ENCODE measurements around the gene FIP1L1.

FIP1L1 gene

DNA sequence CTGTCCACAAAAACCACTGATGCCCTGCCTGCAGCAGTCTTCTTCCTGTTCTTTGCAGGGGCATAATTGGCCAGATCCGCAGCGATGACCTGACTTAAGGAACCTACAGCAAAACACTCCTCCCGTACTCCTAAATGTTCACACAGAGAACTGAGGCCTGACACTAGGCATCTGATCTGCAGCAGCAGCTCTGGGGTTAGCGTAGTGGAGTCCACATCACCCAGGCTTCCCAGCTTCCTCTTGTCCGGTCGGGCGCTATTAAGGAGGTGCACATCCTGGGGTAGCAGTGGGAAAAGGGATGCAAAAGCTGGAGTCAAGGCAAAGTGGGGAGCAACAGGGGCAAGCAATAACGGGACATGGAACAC, 12.3 kb upstream of the FIP1L1 start:
- TF ChIP-seq, protein P1, sequence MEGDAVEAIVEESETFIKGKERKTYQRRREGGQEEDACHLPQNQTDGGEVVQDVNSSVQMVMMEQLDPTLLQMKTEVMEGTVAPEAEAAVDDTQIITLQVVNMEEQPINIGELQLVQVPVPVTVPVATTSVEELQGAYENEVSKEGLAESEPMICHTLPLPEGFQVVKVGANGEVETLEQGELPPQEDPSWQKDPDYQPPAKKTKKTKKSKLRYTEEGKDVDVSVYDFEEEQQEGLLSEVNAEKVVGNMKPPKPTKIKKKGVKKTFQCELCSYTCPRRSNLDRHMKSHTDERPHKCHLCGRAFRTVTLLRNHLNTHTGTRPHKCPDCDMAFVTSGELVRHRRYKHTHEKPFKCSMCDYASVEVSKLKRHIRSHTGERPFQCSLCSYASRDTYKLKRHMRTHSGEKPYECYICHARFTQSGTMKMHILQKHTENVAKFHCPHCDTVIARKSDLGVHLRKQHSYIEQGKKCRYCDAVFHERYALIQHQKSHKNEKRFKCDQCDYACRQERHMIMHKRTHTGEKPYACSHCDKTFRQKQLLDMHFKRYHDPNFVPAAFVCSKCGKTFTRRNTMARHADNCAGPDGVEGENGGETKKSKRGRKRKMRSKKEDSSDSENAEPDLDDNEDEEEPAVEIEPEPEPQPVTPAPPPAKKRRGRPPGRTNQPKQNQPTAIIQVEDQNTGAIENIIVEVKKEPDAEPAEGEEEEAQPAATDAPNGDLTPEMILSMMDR (IDR thresholded peaks at IDR 0.05), result no peak

DNA sequence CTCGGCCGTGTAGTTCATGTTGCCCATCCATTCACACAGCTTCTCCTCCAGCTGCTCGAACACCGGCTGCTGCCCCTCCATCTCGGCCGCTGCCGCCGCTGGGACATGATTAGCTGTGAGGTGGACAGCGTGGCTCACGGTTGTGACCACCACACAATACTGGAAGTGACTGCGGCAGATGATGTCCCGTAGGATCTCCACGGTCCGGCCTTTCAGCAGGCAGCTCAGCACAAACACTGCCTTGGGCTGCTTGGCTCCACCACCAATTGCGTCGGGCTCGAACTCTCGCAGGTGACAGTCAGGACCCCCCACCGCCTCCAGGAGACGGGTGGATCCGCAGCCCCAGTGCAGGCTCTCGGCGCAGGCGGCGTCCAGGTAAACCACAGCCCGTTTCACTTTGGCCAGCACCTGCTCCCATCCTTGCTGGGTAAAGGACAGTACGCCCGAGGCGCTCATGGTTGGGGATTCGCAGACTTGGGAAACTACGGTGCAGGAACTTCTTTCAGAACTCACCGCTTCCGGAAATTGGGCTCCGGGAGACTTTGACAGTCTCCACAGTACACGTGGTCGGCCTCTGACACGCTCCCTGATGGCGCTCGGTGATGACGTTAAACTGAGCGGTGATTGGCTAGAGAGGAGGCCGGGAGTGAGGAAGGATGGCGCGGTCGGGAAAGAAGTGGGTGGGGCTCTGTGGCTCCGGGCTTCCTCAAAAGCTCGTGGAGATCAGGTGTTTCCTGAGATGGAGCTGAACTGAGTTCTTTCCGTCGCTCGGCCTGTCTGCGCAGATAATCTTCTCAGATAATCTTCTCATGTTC, 11.7 kb upstream of the FIP1L1 start, which contains the start of gene SCFD2:
Gene SCFD2, minus strand, starts transcription at position 576 of the 815 bp plus-strand sequence.
- peaks cover 20 to 21% of the 10 kb centered on the region in 2 experiments for H3K4me1 ChIP-seq (ENCODE audit: control insufficient read depth in 1 of 2, insufficient read depth in 1 of 2, low read depth in 1 of 2, low read length in 1 of 2)
- H3K9me3 ChIP-seq, result no peaks in the 10 kb centered on the region
- peak within 1 kb of the TSS; percentile 66 for H3K27ac ChIP-seq
- peak within 1 kb of the TSS; percentile 67 to 86 for H3K4me3 ChIP-seq (ENCODE audit: low read depth in 1 of 2, low read length in 1 of 2)
- TF ChIP-seq, protein P1 (IDR thresholded peaks at IDR 0.05), result no peak
- H3K36me3 ChIP-seq, result no peaks in the 10 kb centered on the region
- H3K27me3 ChIP-seq, result peaks cover 17% of the 10 kb centered on the region

More for the DNA sequence above, 12.3 kb upstream of the FIP1L1 start:
- no peaks in the 10 kb centered on the region for H3K36me3 ChIP-seq
- no peak overlapping the region for H3K27ac ChIP-seq
- H3K4me3 ChIP-seq (ENCODE audit: low read depth in 1 of 2, low read length in 1 of 2), result peak overlapping the region; percentile 67 to 86
- peaks cover 20 to 21% of the 10 kb centered on the region in 2 experiments for H3K4me1 ChIP-seq (ENCODE audit: control insufficient read depth in 1 of 2, insufficient read depth in 1 of 2, low read depth in 1 of 2, low read length in 1 of 2)
- H3K9me3 ChIP-seq, result no peaks in the 10 kb centered on the region
- peaks cover 17% of the 10 kb centered on the region for H3K27me3 ChIP-seq

DNA sequence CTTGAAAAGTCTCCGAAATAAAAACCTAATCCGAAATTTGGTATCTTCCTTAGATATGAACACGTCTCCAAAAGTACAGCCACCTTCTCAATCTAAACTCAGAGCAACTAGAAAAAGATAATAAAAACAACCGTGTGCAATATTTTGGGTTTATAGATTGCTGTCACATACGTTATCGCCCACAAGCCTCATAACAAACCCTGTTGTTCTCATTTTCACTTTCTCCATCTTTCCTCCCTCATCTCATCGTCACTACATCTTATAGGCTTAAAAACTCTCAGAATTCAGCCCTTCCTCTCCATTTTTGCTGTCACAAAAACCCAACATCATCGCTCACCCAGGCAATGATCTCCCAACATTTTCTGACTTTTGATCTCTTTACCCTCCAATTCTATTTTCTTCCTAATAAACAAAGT, 11.1 kb upstream of the FIP1L1 start:
- peak overlapping the region; percentile 66 for H3K27ac ChIP-seq
- H3K9me3 ChIP-seq, result no peaks in the 10 kb centered on the region
- peaks cover 20 to 21% of the 10 kb centered on the region in 2 experiments for H3K4me1 ChIP-seq (ENCODE audit: control insufficient read depth in 1 of 2, insufficient read depth in 1 of 2, low read depth in 1 of 2, low read length in 1 of 2)
- H3K4me3 ChIP-seq (ENCODE audit: low read depth in 1 of 2, low read length in 1 of 2), result peak overlapping the region; percentile 67 to 86
- peaks cover 17% of the 10 kb centered on the region for H3K27me3 ChIP-seq
- no peaks in the 10 kb centered on the region for H3K36me3 ChIP-seq
- TF ChIP-seq, protein P1 (IDR thresholded peaks at IDR 0.05), result no peak

DNA sequence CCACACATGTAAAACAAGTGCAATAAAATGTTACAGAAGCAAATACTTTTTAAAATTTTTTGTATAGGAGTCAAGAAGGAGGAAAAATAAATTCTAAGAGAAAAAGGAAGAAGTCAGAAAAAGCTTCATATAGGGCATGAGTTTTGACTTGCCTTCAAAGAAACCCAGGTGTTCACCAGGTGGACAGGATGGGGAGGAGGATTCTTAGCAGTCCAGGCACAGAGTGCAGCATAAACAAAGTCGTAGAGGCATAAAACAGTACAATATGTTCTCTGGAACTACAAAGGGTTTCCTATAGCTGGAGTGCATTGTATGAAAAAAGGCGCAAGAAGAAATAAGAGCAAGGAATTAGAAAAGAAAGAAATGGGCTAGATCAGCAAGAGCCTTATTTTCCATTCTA, 9.7 kb upstream of the FIP1L1 start:
- Histone ChIP-seq H3K27me3 (peaks cover 17% of the 10 kb centered on the region), H3K4me1 (ENCODE audit: control insufficient read depth in 1 of 2, insufficient read depth in 1 of 2, low read depth in 1 of 2, low read length in 1 of 2) (peaks cover 20 to 21% of the 10 kb centered on the region in 2 experiments), H3K9me3 (no peaks in the 10 kb centered on the region), H3K27ac (no peak overlapping the region), H3K4me3 (ENCODE audit: low read depth in 1 of 2, low read length in 1 of 2) (no peak overlapping the region), H3K36me3 (no peaks in the 10 kb centered on the region)
- TF ChIP-seq, protein P1 (IDR thresholded peaks at IDR 0.05), result no peak

DNA sequence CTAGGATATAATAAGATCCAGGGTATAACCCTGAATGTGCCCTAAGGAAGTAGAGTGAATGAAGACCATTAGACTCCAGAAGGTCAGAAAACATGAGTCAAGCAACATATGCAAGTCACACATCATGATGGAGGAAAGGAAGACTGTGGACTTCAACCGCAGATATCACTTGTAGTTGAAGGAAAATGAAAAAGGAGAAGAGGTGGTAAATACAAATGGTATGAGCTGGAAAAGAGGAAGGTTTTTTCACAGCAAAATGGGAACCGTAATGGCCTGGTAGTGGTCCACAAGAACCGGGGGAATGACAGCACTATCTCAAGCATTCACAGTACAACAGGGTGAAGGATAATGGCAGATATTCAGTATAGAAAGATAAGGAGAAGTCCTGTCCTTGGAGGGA, 6.4 kb upstream of the FIP1L1 start:
- TF ChIP-seq, protein P1 (IDR thresholded peaks at IDR 0.05), result no peak
- no peaks in the 10 kb centered on the region for H3K9me3 ChIP-seq

More for the DNA sequence above, 6.4 kb upstream of the FIP1L1 start:
- Histone ChIP-seq H3K36me3 (no peaks in the 10 kb centered on the region), H3K27me3 (peaks cover 30% of the 10 kb centered on the region), H3K4me3 (ENCODE audit: low read depth in 1 of 2, low read length in 1 of 2) (no peak overlapping the region), H3K4me1 (ENCODE audit: control insufficient read depth in 1 of 2, insufficient read depth in 1 of 2, low read depth in 1 of 2, low read length in 1 of 2) (peaks cover 7% of the 10 kb centered on the region in 2 experiments), H3K27ac (no peak overlapping the region)

Data from neutrophil (primary cell).